LHCN-M2 (cell line): ENCODE measurements around the gene NID1. TPM values are rescaled to one million over a fixed set of nuclear protein-coding genes. Genes with fewer than 3 reads are reported as not detected.

Experiments used
- DNase-seq: peaks from one replicate; pipeline ENCODE4 v3.0.0-alpha.2; 2012; ENCODE audit warnings: low read depth
- total RNA-seq: library from RNA; depleted of rRNA; stranded (reverse); fragments of >200 nt; gene quantifications from 2 replicates; pipeline ENCODE4 v1.2.3, GENCODE V29; 2014

The NID1 gene
- total RNA-seq, 1 experiment from 2014 or later, result 19.9 TPM

DNA sequence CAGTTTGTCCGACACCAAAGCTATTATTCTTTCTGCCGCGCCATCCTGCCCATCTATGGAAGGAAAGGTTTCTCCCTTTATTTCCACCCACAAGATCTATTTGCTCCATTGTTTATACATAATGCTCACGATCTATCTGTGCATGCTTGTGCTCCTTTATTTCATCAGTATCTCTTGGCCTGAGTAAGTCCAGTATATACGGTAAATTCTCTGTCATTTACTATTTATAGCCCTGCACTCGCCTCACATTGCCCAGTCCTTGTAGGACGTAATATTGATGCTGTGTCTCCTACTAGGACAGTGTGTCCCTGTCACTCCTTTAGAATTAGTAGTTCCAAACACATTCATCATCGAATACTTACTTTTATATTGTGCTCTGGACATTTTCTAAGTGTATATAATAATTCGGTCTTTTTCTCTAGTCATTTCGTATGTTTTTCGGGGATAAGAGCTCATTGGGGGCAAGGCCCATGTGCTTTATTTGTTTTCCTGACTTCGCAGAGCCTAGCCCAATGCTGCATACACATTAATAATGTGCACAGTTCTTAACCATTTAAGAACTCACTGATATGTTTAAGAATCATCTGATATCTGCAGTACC lies 3.1 kb upstream of the NID1 start:
- DNase-seq, result peak; percentile 47

DNA sequence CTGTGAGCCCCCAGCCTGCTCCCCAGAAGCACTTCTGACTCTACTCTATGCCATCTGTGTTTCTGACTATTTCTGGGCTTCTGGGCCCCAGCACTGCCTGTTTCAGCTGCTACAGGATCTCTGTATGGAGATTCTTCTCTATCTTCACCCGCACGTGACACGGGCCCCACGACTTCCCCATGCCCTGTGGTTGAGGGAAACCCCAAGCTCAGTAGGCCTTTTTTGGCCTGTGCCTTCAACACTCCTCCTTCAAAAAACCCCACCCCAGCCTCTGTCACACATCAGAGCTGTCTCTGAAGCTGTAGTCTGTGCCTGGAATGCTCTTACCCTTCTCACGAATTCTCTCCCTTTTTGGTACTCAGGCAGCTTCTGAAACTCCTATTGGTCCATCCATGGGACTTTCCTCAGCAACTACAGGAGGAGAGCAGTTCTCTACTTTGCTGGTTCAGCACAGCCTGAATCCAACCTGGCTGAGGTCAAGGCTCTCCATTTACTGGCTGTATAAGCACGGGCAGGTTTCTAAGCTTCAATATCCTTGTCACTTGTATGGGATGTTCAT lies 2.0 kb upstream of the NID1 start:
- no peak for DNase-seq

DNA sequence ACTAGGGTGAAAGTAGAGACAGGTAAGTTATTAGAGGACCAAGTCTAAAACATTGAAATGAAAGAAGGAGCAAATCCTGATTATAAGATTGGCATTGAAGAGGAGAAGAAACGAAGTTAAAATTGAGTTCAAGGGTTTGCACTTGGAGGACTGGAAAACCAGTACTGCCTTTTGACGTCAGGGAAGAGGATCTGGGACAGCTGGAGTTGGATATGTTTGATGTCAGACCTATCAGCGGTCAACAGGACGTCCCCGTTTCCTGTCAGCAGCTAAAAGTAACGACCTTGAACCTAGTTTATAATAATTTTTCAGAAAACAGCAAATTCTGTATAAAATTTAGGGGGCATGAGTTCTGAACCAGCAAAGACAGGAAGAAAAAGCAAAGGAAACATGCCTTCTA lies 1.2 kb upstream of the NID1 start:
- no peak for DNase-seq

DNA sequence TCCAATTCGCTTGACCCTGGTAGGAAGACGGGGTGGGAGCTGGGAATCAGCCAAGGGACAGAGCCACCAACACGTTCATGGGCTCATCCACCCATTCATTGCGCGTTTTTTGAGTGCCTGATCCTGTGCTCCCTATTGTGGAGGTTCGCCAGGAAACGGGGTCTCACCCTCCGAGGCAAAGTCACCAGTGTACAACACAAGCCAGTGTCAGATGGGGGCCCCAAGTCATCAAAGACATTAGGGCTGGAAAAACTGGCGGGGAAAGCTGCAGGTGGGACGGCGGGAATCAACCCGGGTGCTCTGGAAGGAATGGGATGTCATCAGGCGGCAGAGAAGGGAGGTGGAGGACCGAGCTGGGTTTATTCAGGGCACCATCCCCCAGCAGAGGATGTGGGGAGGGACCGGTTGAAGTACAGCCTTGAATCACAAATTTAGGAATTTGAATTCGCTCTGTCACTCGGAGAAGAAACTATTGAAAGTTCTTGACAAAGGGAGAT lies 667 bp upstream of the NID1 start:
- DNase-seq, result no peak

DNA sequence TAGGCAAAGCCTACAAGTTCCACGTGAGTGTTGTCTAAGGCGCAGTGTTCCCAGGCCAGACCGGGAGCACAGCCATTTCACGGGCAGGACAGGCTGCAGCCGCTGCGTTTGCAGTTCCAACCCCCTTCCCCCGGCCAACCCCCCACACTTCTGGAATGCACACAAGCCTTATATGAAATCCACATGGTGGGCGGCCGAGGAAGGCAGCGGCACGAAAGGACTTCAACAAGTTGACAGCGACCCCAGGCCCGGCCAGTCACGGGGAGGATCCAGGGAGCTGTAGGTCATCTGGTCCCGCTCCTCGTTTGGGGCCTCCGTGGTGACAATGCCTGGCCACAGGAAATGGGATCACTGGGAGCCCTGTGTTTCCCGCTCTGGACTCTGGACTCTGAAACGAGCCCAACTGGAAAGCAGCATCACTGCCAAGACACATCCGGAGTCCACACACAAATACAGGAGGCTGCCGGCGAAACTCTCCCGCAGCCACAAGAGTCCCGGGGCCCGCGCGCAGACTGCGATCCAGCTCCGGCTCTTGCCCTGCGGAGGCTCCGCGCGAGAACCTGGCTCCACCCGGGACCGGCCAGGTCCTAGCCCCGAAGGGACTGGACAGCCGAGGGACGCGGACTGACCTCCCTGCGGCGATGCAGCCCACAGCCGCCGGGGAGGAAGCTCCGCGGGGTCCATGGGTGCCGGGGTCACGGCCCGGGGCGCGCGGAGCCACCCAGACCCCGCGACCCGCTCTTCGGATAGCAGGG lies 794 bp downstream of the NID1 start:
- peak; percentile 62 for DNase-seq

DNA sequence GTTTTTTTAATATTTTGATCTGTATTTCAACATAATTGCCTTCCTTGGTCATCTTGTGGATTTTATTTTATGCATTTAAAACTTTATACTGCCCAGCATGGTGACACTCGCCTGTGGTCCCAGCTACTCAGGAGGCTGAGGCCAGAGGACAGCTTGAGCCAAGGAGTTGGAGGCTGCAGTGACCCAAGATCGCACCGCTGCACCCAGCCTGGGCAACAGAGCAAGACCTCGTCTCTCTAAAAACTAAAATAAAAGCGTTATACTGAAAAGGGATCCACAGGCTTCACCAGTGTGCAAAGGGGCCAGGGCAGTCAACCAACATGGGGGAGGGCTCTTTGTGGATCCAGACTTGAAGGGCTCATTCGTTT lies 1.4 kb downstream of the NID1 start:
- no peak for DNase-seq

DNA sequence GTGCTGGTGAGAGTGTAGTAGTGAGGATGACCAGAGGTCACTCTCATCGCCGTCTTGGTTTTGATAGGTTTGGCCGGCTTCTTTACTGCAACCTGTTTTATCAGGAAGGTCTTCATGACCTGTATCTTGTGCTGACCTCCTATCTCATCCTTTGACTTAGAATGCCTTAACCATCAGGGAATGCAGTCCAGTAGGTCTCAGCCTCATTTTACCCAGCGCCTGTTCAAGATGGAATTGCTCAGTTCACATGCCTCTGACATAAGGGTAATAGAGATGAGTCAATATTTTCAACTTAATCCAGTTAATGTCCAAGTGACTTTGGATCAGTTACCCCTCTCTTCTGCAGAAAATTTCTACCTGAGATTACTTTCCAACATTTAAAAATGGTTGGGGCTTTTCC lies 4.6 kb downstream of the NID1 start:
- no peak for DNase-seq

DNA sequence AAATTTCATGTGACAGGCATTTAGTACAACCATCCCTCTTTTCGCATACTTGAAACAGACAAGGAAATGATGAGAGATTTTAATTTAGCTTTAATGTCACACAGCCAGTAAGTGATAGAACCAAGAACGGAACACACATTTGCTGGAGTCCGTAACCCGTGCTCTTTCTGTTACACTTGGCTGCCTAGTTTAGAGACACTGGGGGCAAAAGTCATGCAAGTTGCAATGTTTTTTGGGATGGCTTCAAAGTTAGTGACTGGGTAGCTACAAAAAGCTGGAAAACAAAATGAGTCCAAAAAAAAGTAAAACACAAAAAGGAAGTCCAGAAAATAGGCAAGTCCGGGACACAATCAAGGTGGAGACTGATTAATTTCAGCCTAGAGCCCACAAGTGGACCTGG lies 5.9 kb downstream of the NID1 start:
- no peak for DNase-seq

DNA sequence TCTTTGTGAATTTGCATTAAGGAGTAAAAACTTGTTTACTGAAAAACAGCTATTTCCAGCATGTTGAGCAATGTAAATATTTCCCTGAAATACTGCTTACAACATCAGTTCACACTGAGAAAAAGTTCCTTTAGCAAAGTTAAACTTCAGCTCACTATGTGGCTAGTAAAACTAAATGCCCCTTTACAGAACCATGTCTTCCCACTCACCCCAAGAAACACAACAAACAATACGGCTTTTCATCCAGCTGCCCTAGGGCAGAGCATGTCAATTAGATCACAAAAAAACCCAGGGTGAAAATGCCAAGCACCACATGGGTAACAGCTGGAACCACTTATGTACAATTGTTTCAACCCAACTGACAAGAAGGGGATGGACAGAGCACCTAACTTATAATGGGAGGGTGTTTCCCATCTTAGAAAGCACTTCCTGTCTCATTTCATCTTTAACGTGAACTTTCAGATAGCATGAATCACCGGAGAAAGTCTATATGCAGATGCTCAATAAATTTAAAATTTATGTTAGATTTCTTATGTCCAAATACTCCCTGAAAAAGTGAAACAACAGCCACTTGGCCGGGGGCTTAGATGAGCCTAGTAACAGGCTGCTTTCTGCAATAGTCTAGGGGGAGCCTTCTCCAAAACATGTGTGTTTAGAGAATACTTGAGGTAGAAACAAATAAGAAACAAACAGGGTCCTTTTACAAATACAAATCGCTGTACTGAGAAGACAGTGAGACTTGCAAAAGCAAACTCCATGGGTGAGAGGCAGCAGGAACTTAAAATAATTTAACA lies 6.6 kb downstream of the NID1 start:
- DNase-seq, result peak; percentile 80

DNA sequence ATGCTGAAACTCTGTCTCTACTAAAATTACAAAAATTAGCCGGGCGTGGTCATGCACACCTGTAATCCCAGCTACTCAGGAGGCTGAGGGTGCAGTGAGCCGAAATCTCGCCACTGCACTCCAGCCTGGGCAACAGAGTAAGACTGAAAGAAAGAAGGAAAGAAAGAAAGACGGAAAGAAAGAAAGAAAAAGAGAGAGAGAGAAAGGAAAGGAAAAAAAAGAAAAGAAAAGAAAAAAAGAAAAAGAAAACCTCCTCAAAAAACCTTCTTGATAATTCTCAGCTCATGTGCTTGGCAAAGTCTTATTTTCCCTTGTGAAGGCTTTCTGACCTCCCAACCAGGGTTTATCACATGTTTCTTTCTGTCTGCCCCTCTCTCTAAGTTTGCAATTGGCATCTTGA lies 7.3 kb downstream of the NID1 start:
- no peak for DNase-seq

DNA sequence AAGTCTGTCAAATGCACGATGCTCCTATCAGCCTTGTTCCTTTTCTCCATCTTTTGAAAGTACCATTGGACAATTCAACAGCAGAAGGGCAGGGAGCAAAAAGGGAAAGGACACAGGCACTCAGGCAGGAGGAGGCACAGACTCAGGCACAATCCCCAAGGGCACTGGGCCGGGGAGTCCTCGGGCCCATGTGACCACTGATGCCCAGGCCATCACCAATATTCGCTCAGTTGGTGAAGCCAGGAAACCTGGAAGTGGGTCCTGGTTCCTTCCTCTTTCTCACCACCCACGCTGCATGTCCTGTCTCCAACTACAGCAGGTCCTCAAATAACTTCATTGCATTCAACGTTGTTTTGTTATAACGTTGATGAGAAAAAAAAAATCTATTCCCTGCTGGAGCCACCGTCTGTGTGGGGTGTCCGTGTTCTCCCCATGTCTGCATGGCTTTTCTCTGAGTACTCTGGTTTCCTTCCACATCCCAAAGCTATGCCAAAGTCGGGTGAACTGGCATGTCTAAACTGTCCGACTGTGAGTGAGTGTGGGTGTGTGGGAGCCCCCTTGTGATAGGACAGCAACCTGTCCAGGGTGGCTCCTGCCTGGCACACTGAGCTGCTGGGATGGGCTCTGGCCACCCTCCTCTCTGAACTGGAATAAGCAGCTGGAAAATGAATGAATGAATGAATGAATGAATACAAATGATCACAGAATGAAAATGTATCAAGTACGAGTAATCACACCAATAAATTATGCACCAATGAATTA lies 12.5 kb downstream of the NID1 start:
- DNase-seq, result no peak

DNA sequence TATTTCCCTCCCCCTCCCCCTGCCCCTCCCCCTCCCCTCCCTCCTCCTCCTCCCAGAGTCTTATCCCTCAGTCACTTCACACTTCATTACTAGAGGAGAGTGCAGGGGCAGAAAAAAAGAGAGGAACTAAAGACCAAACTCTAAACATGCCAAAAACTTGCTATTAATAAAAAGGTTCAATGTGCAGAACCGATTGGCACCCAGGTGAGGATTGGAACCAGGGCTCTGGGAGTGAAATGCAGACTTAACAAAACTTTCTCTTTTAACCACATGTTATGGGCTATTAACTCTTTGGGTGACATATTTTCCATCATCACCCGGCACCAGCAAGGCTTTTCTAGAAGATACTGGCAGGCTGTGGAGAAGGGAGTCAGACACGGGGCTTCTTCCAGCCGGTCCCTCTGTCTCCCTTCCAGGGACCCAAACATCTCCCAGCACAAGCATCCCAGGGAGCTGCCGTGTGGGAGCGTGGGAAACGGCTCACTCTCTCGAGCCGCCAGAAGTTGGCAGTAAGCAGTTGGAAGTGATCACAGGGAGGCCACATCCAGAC lies 13.6 kb downstream of the NID1 start:
- DNase-seq, result no peak

DNA sequence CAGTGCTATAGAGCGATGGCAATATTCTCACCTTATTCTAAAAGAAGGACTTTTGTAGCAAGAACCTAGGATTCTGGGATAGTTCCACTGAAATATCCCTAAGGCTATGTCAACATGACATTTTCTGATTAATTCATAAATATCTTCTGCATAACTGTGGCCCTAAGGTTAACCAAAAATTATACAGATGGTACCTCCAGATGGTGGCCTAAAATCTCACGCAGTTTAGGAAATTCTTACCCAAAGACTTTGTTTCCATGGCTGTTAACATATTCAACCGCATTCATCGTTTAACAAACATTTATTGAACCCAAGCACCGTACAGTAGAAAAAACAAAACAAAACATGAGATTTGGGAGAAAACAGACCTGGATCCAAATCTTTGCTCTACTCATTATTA lies 19.1 kb downstream of the NID1 start:
- DNase-seq, result no peak

DNA sequence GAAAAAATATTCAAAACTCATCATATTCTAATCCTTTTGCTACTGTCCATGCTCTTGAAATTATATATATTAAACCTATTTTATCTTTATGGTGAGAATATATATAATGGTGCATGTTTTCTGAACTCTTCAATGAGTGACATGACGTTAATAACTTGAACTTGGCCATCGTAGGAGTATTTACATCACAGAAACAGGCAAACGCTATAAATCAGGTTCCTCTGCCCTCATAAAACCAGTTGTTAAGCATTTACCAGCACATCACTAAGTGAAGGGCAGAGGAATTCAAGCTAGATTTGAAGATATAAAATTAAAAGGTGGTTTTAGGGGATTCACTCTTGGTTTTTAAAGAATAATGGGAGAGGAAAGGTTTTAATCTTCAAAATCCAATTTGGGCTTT lies 20.5 kb downstream of the NID1 start:
- no peak for DNase-seq

DNA sequence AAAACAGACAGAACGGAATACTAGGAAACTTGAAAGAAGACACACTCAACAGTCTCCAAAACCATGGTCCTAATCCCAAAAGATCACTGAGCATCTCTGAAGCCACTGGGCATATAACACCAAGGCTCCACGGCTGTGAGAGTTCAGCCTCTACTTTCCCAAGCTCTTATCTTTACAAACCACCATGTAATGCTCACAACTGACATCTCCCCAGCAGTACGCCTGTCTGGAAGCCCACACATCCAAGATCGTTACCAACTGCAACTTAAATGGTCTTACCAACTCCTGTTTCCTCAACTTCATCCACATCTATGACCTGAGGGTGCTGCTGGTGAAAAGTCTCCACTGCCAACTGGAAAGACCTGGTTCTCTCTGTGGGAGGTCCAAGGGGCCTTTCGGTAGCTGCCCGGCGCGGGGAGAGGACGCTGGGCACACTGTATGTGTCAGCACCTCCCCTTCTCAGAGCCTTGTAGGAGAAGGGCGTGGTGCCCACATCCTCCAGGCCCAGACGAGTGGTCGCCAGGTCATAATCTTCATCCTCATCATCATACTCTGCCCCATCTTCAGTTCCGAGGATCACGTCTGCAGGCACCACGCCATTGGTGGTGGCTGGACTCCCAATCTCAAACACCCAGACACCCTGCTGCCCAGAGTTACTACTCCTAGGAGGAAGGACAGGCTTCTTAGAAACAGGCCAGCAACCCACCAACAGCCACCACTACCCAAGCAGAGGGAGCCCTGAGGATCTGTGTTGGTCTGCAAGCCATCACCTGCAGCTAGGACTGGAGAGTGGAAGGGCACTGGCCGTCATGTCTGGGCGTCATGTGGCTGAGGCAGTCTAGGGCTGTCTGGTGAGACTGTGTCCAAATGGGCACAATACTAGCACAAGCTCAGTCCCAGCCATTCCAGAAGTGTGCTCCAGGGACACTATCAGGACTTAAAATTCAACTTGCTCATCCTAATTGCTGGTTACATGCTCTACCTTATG lies 23.0 kb downstream of the NID1 start:
- no peak for DNase-seq

DNA sequence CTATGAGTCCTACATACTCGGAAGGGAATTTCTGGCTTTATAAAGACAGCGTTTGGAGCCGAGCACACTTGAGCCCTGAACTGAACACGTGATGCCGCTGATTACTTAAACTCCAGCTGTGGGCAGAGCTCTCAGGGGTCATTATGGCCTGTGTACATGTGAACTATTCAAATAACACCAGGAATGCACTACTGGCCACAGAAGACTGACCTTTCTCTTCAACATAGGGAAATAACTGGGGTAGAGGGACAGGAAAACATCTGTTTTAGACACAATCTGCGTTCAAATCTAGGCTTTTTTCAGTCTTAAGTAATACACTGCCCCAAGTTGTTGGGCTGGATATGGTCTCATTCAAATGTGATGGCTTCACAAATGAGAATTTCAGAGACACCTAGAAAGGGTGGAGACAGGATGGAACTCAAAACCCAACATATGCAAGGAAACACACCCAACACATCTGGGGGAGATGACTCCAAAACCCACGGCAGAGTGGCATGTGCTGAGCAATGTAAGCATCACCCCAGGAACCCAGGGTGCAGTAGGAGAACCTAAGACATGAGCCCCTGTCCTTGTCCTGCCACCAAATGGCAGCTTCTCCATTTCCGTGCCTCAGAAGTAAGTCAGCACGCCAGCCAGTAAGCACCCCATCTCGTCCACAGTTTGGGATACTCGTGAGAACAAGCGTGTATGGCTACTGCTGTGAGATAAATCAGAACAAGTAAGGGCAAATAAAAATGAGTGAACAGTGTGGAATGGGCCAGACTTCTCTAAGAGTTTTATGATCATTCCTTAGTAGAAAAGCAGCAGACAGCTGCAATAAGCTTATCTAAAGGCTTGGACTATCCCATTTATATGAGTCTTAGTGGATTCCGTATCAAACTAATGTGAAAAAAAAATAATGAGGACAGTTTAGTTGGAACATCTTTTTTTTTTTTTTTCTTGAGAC lies 24.9 kb downstream of the NID1 start:
- DNase-seq, result peak; percentile 37

DNA sequence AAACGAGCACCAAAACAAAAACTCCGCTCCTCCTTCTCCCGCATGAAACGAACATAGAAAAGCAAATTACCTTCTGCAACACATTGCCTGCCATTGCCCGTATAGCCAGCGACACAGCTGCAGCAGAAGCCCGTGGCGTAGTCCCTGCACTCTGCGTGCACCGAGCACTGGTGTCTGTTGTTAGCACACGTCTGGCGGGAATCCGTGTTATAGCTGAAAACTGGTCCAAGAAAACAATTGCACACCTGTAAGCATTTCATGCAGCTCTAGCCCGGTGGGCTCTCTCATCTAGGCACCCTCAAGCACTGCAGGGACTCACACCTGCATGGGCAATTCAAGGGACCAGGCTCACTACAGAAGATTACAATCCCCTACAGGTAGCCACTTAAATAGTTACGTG lies 26.9 kb downstream of the NID1 start:
- DNase-seq, result no peak

DNA sequence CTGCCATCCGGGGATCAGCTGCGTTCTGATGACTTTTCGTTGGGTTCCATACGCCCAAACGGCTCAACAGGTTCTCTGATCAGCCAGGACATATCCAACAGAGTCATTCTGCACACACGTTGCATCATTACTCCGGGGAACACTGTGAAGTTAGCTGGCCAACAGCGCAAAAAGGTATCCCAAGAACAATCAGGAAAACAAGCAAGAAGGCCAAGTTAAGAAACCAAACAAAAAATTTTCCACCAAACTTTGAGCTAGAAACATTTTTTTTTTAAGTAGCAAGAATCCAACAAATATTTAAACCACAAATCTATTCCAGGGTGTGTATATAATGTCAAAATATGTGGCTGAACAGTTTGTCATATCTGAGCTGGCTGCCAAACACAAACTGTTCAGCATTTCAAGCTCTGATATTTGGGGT lies 29.2 kb downstream of the NID1 start:
- DNase-seq, result no peak

DNA sequence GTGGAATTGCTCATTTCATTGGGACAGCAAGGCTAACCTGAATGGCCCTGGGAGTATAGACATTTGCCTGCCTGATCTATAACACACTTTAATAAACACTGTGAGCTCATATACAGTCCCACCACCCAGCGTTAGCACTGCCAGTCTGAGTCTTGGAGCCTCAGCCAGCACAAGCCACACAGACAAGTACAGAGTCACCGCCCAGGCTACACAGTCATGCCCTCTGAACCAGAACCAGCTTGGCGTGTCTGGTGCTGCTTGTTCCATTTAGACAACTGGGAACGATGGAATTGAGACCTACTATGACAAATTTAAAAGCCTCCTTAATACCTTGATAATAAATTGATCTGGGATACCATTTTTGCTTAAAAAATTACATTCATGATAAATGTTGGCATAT lies 31.6 kb downstream of the NID1 start:
- no peak for DNase-seq
